Panc1 (cell line): ENCODE measurements around the gene STON1. TPM values are rescaled to one million over a fixed set of nuclear protein-coding genes. Genes with fewer than 3 reads are reported as not detected.

ENCODE experiments used
- ATAC-seq: fragments of 200-7000 bp; cut with Tn5 transposase; 2 replicates; pipeline ENCODE4 v1.9.1; 2020; ENCODE audit warnings: mild to moderate bottlenecking, moderate library complexity
- BruUV-seq: library from RNA; stranded (reverse); fragments of 400-500 nt; replicated peaks from 2 replicates; lab custom pipeline; 2021; lab: Mats Ljungman, UMichigan
- CTCF ChIA-PET: fragments of 300-600 bp; sonication (Branson Sonifier 250); formaldehyde crosslinking; loops from one replicate; lab custom pipeline; 2022; ENCODE audit warnings: antibody characterized with exemption; lab: Charles Lee
- POLR2A ChIA-PET: fragments of 300-600 bp; sonication (Branson Sonifier 250); formaldehyde crosslinking; loops from one replicate; lab custom pipeline; 2022; ENCODE audit warnings: antibody characterized with exemption; lab: Charles Lee
- DNase-seq: peaks from one replicate; pipeline ENCODE4 v3.0.0-alpha.2; 2010; ENCODE audit warnings: low read depth, low spot score
- H3K27ac ChIP-seq: 2 replicates; pipeline ENCODE4 v1.5.1; 2011; ENCODE audit warnings: mild to moderate bottlenecking, low read length, inconsistent platforms
- H3K27me3 ChIP-seq: fragments of 200-500 bp; sonication (Bioruptor generic); 2 replicates; pipeline ENCODE4 v1.6.0; 2014; ENCODE audit warnings: low read length, inconsistent platforms; ENCODE audit not compliant: control insufficient read depth, insufficient read depth
- H3K36me3 ChIP-seq: fragments of 200-500 bp; sonication (Bioruptor generic); 2 replicates; pipeline ENCODE4 v1.5.1; 2014; ENCODE audit warnings: inconsistent platforms, mild to moderate bottlenecking, low read length, moderate library complexity; ENCODE audit not compliant: control insufficient read depth, insufficient read depth
- H3K4me1 ChIP-seq: 2 replicates; pipeline ENCODE4 v1.5.1; 2011; ENCODE audit warnings: inconsistent platforms, mild to moderate bottlenecking, low read length, moderate library complexity; ENCODE audit not compliant: control insufficient read depth, insufficient read depth
- H3K4me3 ChIP-seq, 2 experiments: 2 replicates each; pipeline ENCODE4 v1.5.1; 2011 to 2012; ENCODE audit warnings: low read depth in 2 of 2, low read length in 2 of 2, mild to moderate bottlenecking in 2 of 2, inconsistent platforms in 1 of 2, moderate library complexity in 1 of 2
- H3K9me3 ChIP-seq: fragments of 200-500 bp; sonication (Bioruptor generic); 2 replicates; pipeline ENCODE4 v1.5.1; 2014; ENCODE audit warnings: low read depth, mild to moderate bottlenecking, inconsistent platforms, low read length, moderate library complexity; ENCODE audit not compliant: control insufficient read depth, insufficient read depth
- CTCF ChIP-seq: fragments of 450-650 bp; IDR thresholded peaks from 2 replicates; pipeline ENCODE4 v1.5.1; 2017; ENCODE audit warnings: mild to moderate bottlenecking
- POLR2AphosphoS5 ChIP-seq: IDR thresholded peaks from 2 replicates; pipeline ENCODE4 v1.6.1; 2012; ENCODE audit warnings: mild to moderate bottlenecking, low read depth, low read length, moderate library complexity
- REST ChIP-seq, 2 experiments: IDR thresholded peaks; 2 replicates each; pipeline ENCODE4 v1.6.1; 2011 to 2012; ENCODE audit warnings: low read depth in 2 of 2, control low read depth in 1 of 2, low read length in 1 of 2, mild to moderate bottlenecking in 1 of 2, moderate library complexity in 1 of 2; ENCODE audit not compliant: insufficient read depth in 1 of 2
- SIN3A ChIP-seq: IDR thresholded peaks from 2 replicates; pipeline ENCODE4 v1.6.1; 2012; ENCODE audit warnings: low read depth, mild to moderate bottlenecking, low read length, moderate library complexity, borderline replicate concordance; ENCODE audit not compliant: insufficient read depth
- TCF7L2 ChIP-seq: IDR thresholded peaks from 2 replicates; pipeline ENCODE4 v1.6.1; 2011; ENCODE audit warnings: mild to moderate bottlenecking, low read depth, low read length, inconsistent platforms
- in situ Hi-C: cut with HindIII; loops from 2 replicates; pipeline ENCODE4 v1.10.0; 2016; ENCODE audit warnings: low sequenced_read_pairs, low pct_unique_long_range_greater_than_20kb
- intact Hi-C: fragments of 100-400 bp; cut with micrococcal nuclease; formaldehyde crosslinking; loops from one replicate; pipeline ENCODE4 v1.10.0; 2022; ENCODE audit not compliant: unreplicated experiment
- total RNA-seq: library from RNA; stranded (reverse); gene quantifications from one replicate; pipeline ENCODE4 v1.2.1, GENCODE V29; 2021; ENCODE audit not compliant: unreplicated experiment

Gene STON1
- total RNA-seq, 1 experiment from 2014 or later, result 0.92 TPM

- Histone ChIP-seq H3K9me3 (no peaks in the 10 kb centered on the region), H3K27ac (no peak overlapping the region), H3K36me3 (no peaks in the 10 kb centered on the region), H3K4me1 (no peaks in the 10 kb centered on the region), H3K4me3 (no peak overlapping the region), H3K27me3 (peaks cover 10% of the 10 kb centered on the region; the same call in 1 of the 2 replicates)
- ChIA-PET CTCF (no interaction called here), POLR2A (no interaction called here)
- BruUV-seq, result no TSS peak
- intact Hi-C loops, result no loop called here
- TF ChIP-seq REST (IDR thresholded peaks at IDR 0.05; ENCODE audit: insufficient read depth in 1 of 2, low read depth in 2 of 2, low read length in 1 of 2) (no peak), POLR2AphosphoS5 (no peak), CTCF (no peak), TCF7L2 (no peak), SIN3A (no peak)
- ATAC-seq, result no peak
- in situ Hi-C loops, result no loop called here
- DNase-seq, result no peak
These were observed 94.7 kb downstream of the STON1 start for GRCh38 chr2:48624696-48625095.

GRCh38 chr2:48626047-48626446 is 96.1 kb downstream of the STON1 start:
- no TSS peak for BruUV-seq
- no peaks in the 10 kb centered on the region for H3K9me3 ChIP-seq
- H3K4me3 ChIP-seq, result no peak overlapping the region
- no peaks in the 10 kb centered on the region for H3K4me1 ChIP-seq
- TF ChIP-seq POLR2AphosphoS5 (no peak), TCF7L2 (no peak), CTCF (no peak), REST (IDR thresholded peaks at IDR 0.05; ENCODE audit: insufficient read depth in 1 of 2, low read depth in 2 of 2, low read length in 1 of 2) (no peak), SIN3A (no peak)
- H3K36me3 ChIP-seq, result no peaks in the 10 kb centered on the region
- POLR2A ChIA-PET, result no interaction called here
- H3K27ac ChIP-seq, result no peak overlapping the region
- intact Hi-C loops, result no loop called here
- peaks cover 7% of the 10 kb centered on the region; the same call in 1 of the 2 replicates for H3K27me3 ChIP-seq
- in situ Hi-C loops, result no loop called here
- CTCF ChIA-PET, result no interaction called here
- ATAC-seq (no peak), DNase-seq (no peak)
